A549 (cell line): ENCODE data around the gene GPR26. TPM values are rescaled to one million over a fixed set of nuclear protein-coding genes. Genes with fewer than 3 reads are reported as not detected.

Source experiments
- ATAC-seq, 2 experiments: fragments of 200-7000 bp in 1 of 2; fragments of >200 bp in 1 of 2; cut with Nextera tagmentation in 1 of 2; cut with Tn5 transposase in 1 of 2; 3 replicates each; pipeline versions ENCODE4 v1.8.0 to v1.9.1; 2018 to 2020; ENCODE audit warnings: mild to moderate bottlenecking in 1 of 2, moderate library complexity in 1 of 2
- CTCF ChIA-PET: fragments of 300-600 bp; sonication (Branson Sonifier 250); formaldehyde crosslinking; extraction: SDS; loops from one replicate; lab custom pipeline; 2021; ENCODE audit warnings: antibody characterized with exemption, inconsistent platforms; lab: Yijun Ruan, JAX
- POLR2A ChIA-PET: fragments of 350-600 bp; formaldehyde crosslinking; extraction: SDS; loops from one replicate; lab custom pipeline; 2021; ENCODE audit warnings: antibody characterized with exemption, inconsistent platforms; lab: Yijun Ruan, JAX
- DNase-seq, 2 experiments: peaks; one replicate each; pipeline versions ENCODE4 v3.0.0 to v3.0.0-alpha.2; 2011 to 2016; ENCODE audit warnings: low read depth in 1 of 2, low spot score in 1 of 2
- FAIRE-seq: peaks from 2 replicates; lab custom pipeline; 2011; peaks lifted over from hg19 to GRCh38; lab: Jason Lieb, UNC
- H3K27ac ChIP-seq, 2 experiments: fragments of >200 bp; sonication (Bioruptor Twin); formaldehyde crosslinking; 3 replicates each; pipeline ENCODE4 v1.5.1; 2016 to 2017
- H3K4me1 ChIP-seq: fragments of >200 bp; sonication (Bioruptor Twin); formaldehyde crosslinking; 3 replicates; pipeline ENCODE4 v1.6.1; 2016
- H3K4me2 ChIP-seq: fragments of >200 bp; sonication (Bioruptor Twin); formaldehyde crosslinking; 3 replicates; pipeline ENCODE4 v1.6.1; 2016
- H3K4me3 ChIP-seq: fragments of >200 bp; sonication (Bioruptor Twin); formaldehyde crosslinking; 3 replicates; pipeline ENCODE4 v1.5.1; 2016
- H3K9me3 ChIP-seq: fragments of >200 bp; sonication (Bioruptor Twin); formaldehyde crosslinking; 3 replicates; pipeline ENCODE4 v1.6.1; 2016
- CBX8 ChIP-seq: fragments of 200-600 bp; sonication (generic); IDR thresholded peaks from 2 replicates; pipeline ENCODE4 v1.6.1; 2016
- CHD2 ChIP-seq: fragments of 150-350 bp; IDR thresholded peaks from 2 replicates; pipeline ENCODE4 v1.6.1; 2014; ENCODE audit warnings: low read length; ENCODE audit not compliant: partially characterized antibody
- CHD4 ChIP-seq: fragments of 200-600 bp; sonication (generic); IDR thresholded peaks from 2 replicates; pipeline ENCODE4 v1.6.1; 2016; ENCODE audit warnings: antibody characterized with exemption, mild to moderate bottlenecking, borderline replicate concordance
- EHF ChIP-seq: fragments of 250-450 bp; sonication (Bioruptor Pico); IDR thresholded peaks from 2 replicates; pipeline ENCODE4 v1.5.0; 2020; ENCODE audit warnings: mild to moderate bottlenecking
- ELK1 ChIP-seq: fragments of 150-350 bp; IDR thresholded peaks from 2 replicates; pipeline ENCODE4 v1.6.1; 2014; ENCODE audit warnings: low read depth, mild to moderate bottlenecking, low read length
- EP300 ChIP-seq, 2 experiments: fragments of >200 bp; sonication (Bioruptor Twin); formaldehyde crosslinking; IDR thresholded peaks; 2 replicates in 1 of 2; 3 replicates in 1 of 2; pipeline ENCODE4 v1.6.1; 2016 to 2017
- FOXS1 ChIP-seq: fragments of 250-450 bp; sonication (Bioruptor Pico); IDR thresholded peaks from 2 replicates; pipeline ENCODE4 v1.5.0; 2020; ENCODE audit warnings: mild to moderate bottlenecking, moderate library complexity
- GATA3 ChIP-seq: IDR thresholded peaks from 2 replicates; pipeline ENCODE4 v1.6.1; 2012; ENCODE audit warnings: borderline replicate concordance
- HEYL ChIP-seq: fragments of 250-450 bp; sonication (Bioruptor Pico); IDR thresholded peaks from 2 replicates; pipeline ENCODE4 v1.8.0; 2021; ENCODE audit warnings: mild to moderate bottlenecking, moderate library complexity
- HOXA7 ChIP-seq: fragments of 250-450 bp; sonication (Bioruptor Pico); IDR thresholded peaks from 2 replicates; pipeline ENCODE4 v1.5.0; 2020; ENCODE audit warnings: mild to moderate bottlenecking, moderate library complexity
- HOXB5 ChIP-seq: fragments of 250-450 bp; sonication (Bioruptor Pico); IDR thresholded peaks from 2 replicates; pipeline ENCODE4 v1.5.0; 2020; ENCODE audit warnings: mild to moderate bottlenecking, moderate library complexity
- NPAS2 ChIP-seq: fragments of 250-450 bp; sonication (Bioruptor Pico); IDR thresholded peaks from 2 replicates; pipeline ENCODE4 v1.8.0; 2022; ENCODE audit warnings: mild to moderate bottlenecking, moderate library complexity, borderline replicate concordance
- NR3C1 ChIP-seq: fragments of >200 bp; sonication (Bioruptor Twin); formaldehyde crosslinking; IDR thresholded peaks from 3 replicates; pipeline ENCODE4 v1.6.1; 2017
- POLR2AphosphoS2 ChIP-seq: conservative IDR thresholded peaks from 2 replicates; pipeline ENCODE4 v1.6.1; 2012; ENCODE audit warnings: low read length, improper control_type of control experiment, inconsistent platforms
- RAD21 ChIP-seq, 2 experiments: fragments of >200 bp in 1 of 2; sonication (Bioruptor Twin) in 1 of 2; formaldehyde crosslinking in 1 of 2; IDR thresholded peaks in 1 of 2; conservative IDR thresholded peaks in 1 of 2; 2 replicates in 1 of 2; 3 replicates in 1 of 2; pipeline ENCODE4 v1.6.1; 2012 to 2018; ENCODE audit warnings: inconsistent platforms in 1 of 2
- RCOR1 ChIP-seq: fragments of 150-350 bp; IDR thresholded peaks from 2 replicates; pipeline ENCODE4 v1.6.1; 2014; ENCODE audit warnings: antibody characterized with exemption, low read length, low read depth
- REST ChIP-seq: fragments of 200-600 bp; sonication (generic); IDR thresholded peaks from 2 replicates; pipeline ENCODE4 v1.6.1; 2016; ENCODE audit warnings: antibody characterized with exemption, mild to moderate bottlenecking, moderate library complexity
- RNF2 ChIP-seq: fragments of 200-600 bp; sonication (generic); IDR thresholded peaks from 2 replicates; pipeline ENCODE4 v1.6.1; 2016; ENCODE audit warnings: low read depth, mild to moderate bottlenecking, antibody characterized with exemption, moderate library complexity, borderline replicate concordance
- SMC3 ChIP-seq: fragments of >200 bp; sonication (Bioruptor Twin); formaldehyde crosslinking; IDR thresholded peaks from 3 replicates; pipeline ENCODE4 v1.6.1; 2018; ENCODE audit warnings: inconsistent platforms
- SREBF2 ChIP-seq: fragments of 450-650 bp; IDR thresholded peaks from 2 replicates; pipeline ENCODE4 v1.6.1; 2014; ENCODE audit warnings: mild to moderate bottlenecking, moderate library complexity
- TFCP2L1 ChIP-seq: fragments of 250-450 bp; sonication (Bioruptor Pico); IDR thresholded peaks from 2 replicates; pipeline ENCODE4 v1.5.0; 2021; ENCODE audit warnings: mild to moderate bottlenecking
- ZC3H11A ChIP-seq: fragments of 450-650 bp; IDR thresholded peaks from 2 replicates; pipeline ENCODE4 v1.6.1; 2014; ENCODE audit warnings: antibody characterized with exemption, mild to moderate bottlenecking
- WGBS: methylation state at CpG from one replicate; pipeline ENCODE4 v1.1.6; 2017; ENCODE audit errors: missing lambda C conversion rate; 5-methylcytosine and 5-hydroxymethylcytosine counted together
- polyA plus RNA-seq, 4 experiments: library from polyadenylated mRNA; depleted of rRNA in 3 of 4; stranded (reverse); fragments of >200 nt; fragmentation: RNase III in 1 of 4; extraction: RNeasy Plus Mini Kit Qiagen cat#74134 plus additional on column Dnase treatment in 1 of 4; gene quantifications; 2 replicates in 3 of 4; 3 replicates in 1 of 4; pipeline ENCODE4 v1.2.3, GENCODE V29; 2011 to 2017
- TF ChIP-seq, protein P1 (sequence below): fragments of 450-650 bp; IDR thresholded peaks from 2 replicates; pipeline ENCODE4 v1.6.1; 2014; ENCODE audit warnings: antibody characterized with exemption

The GPR26 gene
- polyA plus RNA-seq, 2 of the 4 experiments (the other 2 are of a cell fraction) = not detected

- ChIA-PET POLR2A (no interaction called here), CTCF (no interaction called here)
- no peak for FAIRE-seq
Measured at GRCh38 chr10:123681285-123681684, 15.1 kb downstream of the GPR26 start.

GRCh38 chr10:123682477-123682876 lies 16.3 kb downstream of the GPR26 start:
- no peak overlapping the region for H3K4me2 ChIP-seq
- no peak overlapping the region for H3K4me3 ChIP-seq
- no peak for TF ChIP-seq SREBF2
- no peak for TF ChIP-seq HOXA7
- TF ChIP-seq NR3C1 = no peak
- no peak for TF ChIP-seq CHD4
- no peak for TF ChIP-seq POLR2AphosphoS2
- no peak for TF ChIP-seq RNF2
- no peak for TF ChIP-seq EP300 (IDR thresholded peaks at IDR 0.05)
- no peak for TF ChIP-seq HEYL (CRISPR knock-in tag)
- ChIA-PET POLR2A (no interaction called here), CTCF (interaction anchor here (0.5 kb wide), 1 partner anchor 68 kb away, joined by 3 read pairs; no protein-coding TSS in a partner anchor)
- no peaks in the 10 kb centered on the region for H3K4me1 ChIP-seq
- FAIRE-seq (no peak), DNase-seq (no peak), ATAC-seq (no peak)
- 68% methylated on average over 2 of the region's 2 CpGs for WGBS
- H3K27ac ChIP-seq = no peak overlapping the region
- H3K9me3 ChIP-seq = no peaks in the 10 kb centered on the region

More at GRCh38 chr10:123681285-123681684, 15.1 kb downstream of the GPR26 start:
- DNase-seq (no peak), ATAC-seq (no peak)
- WGBS = 18% methylated on average over 9 of the region's 9 CpGs
- no peaks in the 10 kb centered on the region for H3K9me3 ChIP-seq
- no peak overlapping the region for H3K27ac ChIP-seq
- no peaks in the 10 kb centered on the region for H3K4me1 ChIP-seq
- TF ChIP-seq HEYL (CRISPR knock-in tag) = no peak
- TF ChIP-seq, protein P1, sequence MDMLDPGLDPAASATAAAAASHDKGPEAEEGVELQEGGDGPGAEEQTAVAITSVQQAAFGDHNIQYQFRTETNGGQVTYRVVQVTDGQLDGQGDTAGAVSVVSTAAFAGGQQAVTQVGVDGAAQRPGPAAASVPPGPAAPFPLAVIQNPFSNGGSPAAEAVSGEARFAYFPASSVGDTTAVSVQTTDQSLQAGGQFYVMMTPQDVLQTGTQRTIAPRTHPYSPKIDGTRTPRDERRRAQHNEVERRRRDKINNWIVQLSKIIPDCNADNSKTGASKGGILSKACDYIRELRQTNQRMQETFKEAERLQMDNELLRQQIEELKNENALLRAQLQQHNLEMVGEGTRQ = no peak
- no peak for TF ChIP-seq CBX8
- no peak for TF ChIP-seq HOXA7
- TF ChIP-seq CHD2 = no peak
- TF ChIP-seq EHF = no peak
- TF ChIP-seq SMC3 = no peak
- TF ChIP-seq ZC3H11A = no peak
- TF ChIP-seq GATA3 = no peak
- TF ChIP-seq NPAS2 (CRISPR knock-in tag) = no peak
- no peak for TF ChIP-seq RNF2
- TF ChIP-seq FOXS1 (CRISPR knock-in tag) = no peak
- no peak for TF ChIP-seq RCOR1
- TF ChIP-seq ELK1 = no peak
- TF ChIP-seq REST = no peak
- no peak for TF ChIP-seq RAD21 (conservative IDR thresholded peaks at IDR 0.05 in 1 of 2, IDR thresholded peaks at IDR 0.05 in 1 of 2)
- no peak for TF ChIP-seq TFCP2L1 (CRISPR knock-in tag)
- TF ChIP-seq HOXB5 = no peak
- no peak overlapping the region for H3K4me3 ChIP-seq
- H3K4me2 ChIP-seq = no peak overlapping the region
